Measurements from ENCODE around the gene ADGRF5.

ADGRF5 gene

DNA sequence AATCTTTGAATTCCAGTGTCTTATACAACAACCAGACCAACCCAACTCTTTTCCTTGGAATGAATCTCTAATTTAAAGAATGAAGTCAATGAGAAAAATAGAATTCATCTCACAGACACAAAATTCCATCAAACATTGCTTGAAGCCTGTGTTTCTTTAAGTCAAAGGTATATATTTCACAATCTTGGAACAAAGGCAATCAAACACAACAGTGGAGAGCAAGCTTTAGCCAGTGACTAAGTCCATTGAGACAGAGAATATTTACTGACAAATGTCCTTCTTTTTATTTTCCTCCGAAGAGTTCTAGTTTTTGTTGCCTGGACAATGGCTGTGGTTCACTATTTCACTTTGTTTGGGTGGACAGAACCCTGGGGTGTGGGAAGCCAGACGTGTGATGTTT lies 92.8 kb downstream of the ADGRF5 start:
- FAIRE-seq = no peak

DNA sequence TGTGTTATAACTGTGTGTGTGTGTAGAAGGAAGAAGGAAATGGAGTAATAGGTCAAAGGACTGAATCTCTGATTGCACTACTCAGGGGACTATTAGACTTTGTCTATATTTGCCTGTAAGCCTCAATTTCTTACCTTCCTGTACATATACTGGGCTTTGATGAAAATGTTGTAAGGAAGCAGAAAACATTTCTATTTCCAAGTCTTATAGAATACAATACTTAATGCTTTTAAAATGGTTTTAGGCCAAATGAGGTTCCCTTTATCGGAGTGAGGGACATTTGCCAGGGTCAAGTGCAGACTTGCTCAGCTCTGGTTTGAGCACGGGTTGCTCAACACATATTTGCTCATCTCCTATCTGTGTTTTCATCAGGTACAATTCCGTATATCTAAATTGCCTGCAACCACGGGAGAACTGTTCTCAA lies 100.3 kb downstream of the ADGRF5 start:
- DNase-seq (ENCODE audit: low spot score) = no peak
- no peak for FAIRE-seq

More for the DNA sequence above, 92.8 kb downstream of the ADGRF5 start:
- no peak for DNase-seq (ENCODE audit: low spot score)

DNA sequence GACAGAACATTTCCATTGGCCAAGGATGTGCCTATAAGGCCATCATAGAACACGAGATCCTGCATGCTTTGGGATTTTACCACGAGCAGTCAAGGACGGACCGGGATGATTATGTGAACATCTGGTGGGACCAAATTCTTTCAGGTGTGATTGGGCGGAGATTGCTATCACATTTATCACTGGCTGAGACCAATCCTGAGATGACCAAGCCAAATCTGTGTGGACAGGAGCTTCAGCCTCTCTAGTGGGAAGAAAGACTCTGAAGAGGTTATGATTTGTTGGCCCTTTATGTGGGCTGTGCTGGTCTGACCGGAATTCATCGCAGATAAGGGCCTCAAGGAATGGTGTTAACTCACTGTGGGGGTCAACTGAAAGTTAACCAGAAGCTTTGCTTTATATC lies 102.2 kb downstream of the ADGRF5 start:
- no peak for DNase-seq (ENCODE audit: low spot score)
- FAIRE-seq = no peak

DNA sequence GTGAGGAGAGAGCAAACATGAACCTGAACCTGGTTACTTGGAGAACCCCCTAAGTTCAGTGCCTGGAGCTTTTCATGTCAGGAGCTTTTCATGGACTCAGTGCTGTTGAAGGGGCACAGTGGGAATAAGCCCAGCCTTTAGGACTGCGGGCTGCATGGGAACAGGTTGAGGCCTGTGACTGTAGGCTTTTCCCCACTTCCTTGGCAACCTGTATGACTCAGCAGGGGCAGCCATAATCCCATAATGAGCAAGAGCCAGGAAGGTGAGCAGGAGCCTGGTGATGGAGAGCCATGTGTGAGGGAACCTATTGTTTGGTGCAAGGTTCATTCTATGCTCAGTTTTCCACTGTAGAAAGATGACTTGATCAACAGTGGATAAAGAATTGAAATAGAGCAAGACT lies 105.1 kb downstream of the ADGRF5 start:
- no peak for DNase-seq (ENCODE audit: low spot score)
- no peak for FAIRE-seq

DNA sequence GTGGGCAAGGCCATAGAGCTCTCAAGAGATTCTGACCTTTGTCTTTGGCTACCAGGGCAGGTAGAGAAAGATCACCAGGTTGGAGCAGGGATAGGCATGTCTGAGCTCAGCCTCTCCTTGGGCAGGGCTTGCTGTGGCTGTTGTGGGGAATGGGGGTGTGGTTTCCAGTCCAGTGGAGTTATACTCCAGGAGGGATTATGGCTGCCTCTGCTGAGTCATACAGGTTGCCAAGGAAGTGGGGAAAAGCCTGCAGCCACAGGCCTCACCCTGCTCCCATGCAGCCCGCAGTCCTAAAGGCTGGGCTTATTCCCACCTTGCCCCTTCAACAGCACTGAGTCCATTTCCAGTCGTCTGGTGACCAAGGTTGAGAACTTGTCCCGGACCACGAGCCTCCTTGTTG lies 106.6 kb downstream of the ADGRF5 start:
- peak; percentile 28 for DNase-seq (ENCODE audit: low spot score)
- no peak for FAIRE-seq

DNA sequence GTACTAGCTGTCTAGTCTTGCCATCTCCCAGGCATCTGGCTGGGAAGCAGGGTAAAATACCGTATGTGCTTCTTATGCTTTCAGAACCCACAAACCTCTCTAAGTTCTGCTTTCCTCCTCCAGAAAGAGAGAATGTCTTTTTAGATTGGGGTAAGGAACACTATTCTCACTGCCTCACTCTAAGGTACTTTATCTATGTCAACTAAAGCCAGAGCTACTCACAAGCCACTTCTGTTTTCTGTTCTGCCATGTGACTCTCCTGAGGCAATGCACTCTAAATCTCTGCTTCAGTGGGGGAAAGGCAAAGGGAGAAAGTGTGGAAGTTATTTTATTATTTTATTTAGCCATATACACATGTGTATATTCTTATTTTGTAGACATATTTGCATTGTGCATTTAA lies 112.9 kb downstream of the ADGRF5 start:
- FAIRE-seq = no peak
- no peak for DNase-seq (ENCODE audit: low spot score)
